ENCODE data around the gene BICRA. TPM values are rescaled to one million over a fixed set of nuclear protein-coding genes. Genes with fewer than 3 reads are reported as not detected.

The BICRA gene
- total RNA-seq, 1 donor from 2014 or later, result 17.1 TPM

- Mint-ChIP-seq H3K4me1 (ENCODE audit: unreplicated experiment) (peaks cover 19% of the 10 kb centered on the region), H3K27ac (ENCODE audit: unreplicated experiment) (no peak overlapping the region), H3K9me3 (ENCODE audit: unreplicated experiment) (no peaks in the 10 kb centered on the region), H3K27me3 (ENCODE audit: unreplicated experiment) (no peaks in the 10 kb centered on the region), H3K36me3 (ENCODE audit: unreplicated experiment) (no peaks in the 10 kb centered on the region), H3K4me3 (ENCODE audit: unreplicated experiment) (no peak overlapping the region)
- TF ChIP-seq CTCF (IDR thresholded peaks at IDR 0.05), result no peak
- DNase-seq (ENCODE audit: extremely low spot score, unreplicated experiment), result no peak
Observed at GRCh38 chr19:47603706-47604565, 5.0 kb upstream of the BICRA start.

- Mint-ChIP-seq H3K27me3 (ENCODE audit: unreplicated experiment) (no peaks in the 10 kb centered on the region), H3K36me3 (ENCODE audit: unreplicated experiment) (peaks cover 2% of the 10 kb centered on the region), H3K4me1 (ENCODE audit: unreplicated experiment) (peaks cover 20% of the 10 kb centered on the region), H3K4me3 (ENCODE audit: unreplicated experiment) (peak overlapping the region; percentile 81), H3K9me3 (ENCODE audit: unreplicated experiment) (no peaks in the 10 kb centered on the region), H3K27ac (ENCODE audit: unreplicated experiment) (peak overlapping the region; percentile 81)
- no peak for DNase-seq (ENCODE audit: extremely low spot score, unreplicated experiment)
- TF ChIP-seq CTCF (IDR thresholded peaks at IDR 0.05), result no peak
Observed at GRCh38 chr19:47607564-47608073, 1.3 kb upstream of the BICRA start.

GRCh38 chr19:47608074-47608918, 638 bp upstream of the BICRA start:
- DNase-seq (ENCODE audit: extremely low spot score, unreplicated experiment), result peak; percentile 99
- Mint-ChIP-seq H3K36me3 (ENCODE audit: unreplicated experiment) (peaks cover 2% of the 10 kb centered on the region), H3K27me3 (ENCODE audit: unreplicated experiment) (no peaks in the 10 kb centered on the region), H3K4me3 (ENCODE audit: unreplicated experiment) (peak overlapping the region; percentile 81), H3K27ac (ENCODE audit: unreplicated experiment) (peak overlapping the region; percentile 81), H3K4me1 (ENCODE audit: unreplicated experiment) (peaks cover 27% of the 10 kb centered on the region), H3K9me3 (ENCODE audit: unreplicated experiment) (no peaks in the 10 kb centered on the region)
- peak; percentile 40 for TF ChIP-seq CTCF (IDR thresholded peaks at IDR 0.05)

GRCh38 chr19:47609906-47610894, 1.3 kb downstream of the BICRA start:
- peaks cover 2% of the 10 kb centered on the region for H3K36me3 Mint-ChIP-seq (ENCODE audit: unreplicated experiment)
- TF ChIP-seq CTCF (IDR thresholded peaks at IDR 0.05), result no peak

More at GRCh38 chr19:47609906-47610894, 1.3 kb downstream of the BICRA start:
- Mint-ChIP-seq H3K27ac (ENCODE audit: unreplicated experiment) (peak overlapping the region; percentile 74), H3K9me3 (ENCODE audit: unreplicated experiment) (no peaks in the 10 kb centered on the region), H3K4me1 (ENCODE audit: unreplicated experiment) (peaks cover 36% of the 10 kb centered on the region), H3K4me3 (ENCODE audit: unreplicated experiment) (peak overlapping the region; percentile 92), H3K27me3 (ENCODE audit: unreplicated experiment) (no peaks in the 10 kb centered on the region)
- DNase-seq (ENCODE audit: extremely low spot score, unreplicated experiment), result peak; percentile 86

Measured in osteocyte (in vitro differentiated cells).